Osteoblast (primary cell): ENCODE results near the gene ZNF662. TPM values are rescaled to one million over a fixed set of nuclear protein-coding genes. Genes with fewer than 3 reads are reported as not detected.

ENCODE experiments used
- DNase-seq: peaks from one replicate; pipeline ENCODE4 v3.0.0; 2011; ENCODE audit warnings: low spot score, mixed read lengths; ENCODE audit not compliant: insufficient read length; ENCODE audit errors: missing footprints
- H2AFZ ChIP-seq: 2 replicates; pipeline ENCODE4 v1.6.0; 2011; ENCODE audit warnings: mild to moderate bottlenecking, low read length
- H3K27ac ChIP-seq: 2 replicates; pipeline ENCODE4 v1.5.1; 2011; ENCODE audit warnings: mild to moderate bottlenecking, low read depth, low read length, moderate library complexity
- H3K27me3 ChIP-seq: 2 replicates; pipeline ENCODE4 v1.6.0; 2012; ENCODE audit warnings: mild to moderate bottlenecking, control low read depth, inconsistent platforms, low read length, moderate library complexity; ENCODE audit not compliant: insufficient read depth
- H3K36me3 ChIP-seq: 2 replicates; pipeline ENCODE4 v1.5.1; 2011; ENCODE audit warnings: mild to moderate bottlenecking, low read length, control low read depth, moderate library complexity; ENCODE audit not compliant: insufficient read depth
- H3K4me1 ChIP-seq: 2 replicates; pipeline ENCODE4 v1.5.1; 2011; ENCODE audit warnings: mild to moderate bottlenecking, low read length, control low read depth, moderate library complexity; ENCODE audit not compliant: insufficient read depth
- H3K4me2 ChIP-seq: 2 replicates; pipeline ENCODE4 v1.6.0; 2011; ENCODE audit warnings: mild to moderate bottlenecking, low read length; ENCODE audit not compliant: insufficient read depth
- H3K4me3 ChIP-seq: fragments of 200-600 bp; sonication (generic); 3 replicates; pipeline ENCODE4 v1.5.1; 2012; ENCODE audit warnings: mild to moderate bottlenecking, low read length, inconsistent platforms; ENCODE audit not compliant: insufficient read depth
- H3K79me2 ChIP-seq: 2 replicates; pipeline ENCODE4 v1.6.0; 2012; ENCODE audit warnings: mild to moderate bottlenecking, low read length, control low read depth, inconsistent platforms; ENCODE audit not compliant: insufficient read depth
- H3K9me3 ChIP-seq: 2 replicates; pipeline ENCODE4 v1.5.1; 2011; ENCODE audit warnings: low read depth, low read length, control low read depth
- H4K20me1 ChIP-seq: 2 replicates; pipeline ENCODE4 v1.6.0; 2012; ENCODE audit warnings: mild to moderate bottlenecking, low read length, control low read depth; ENCODE audit not compliant: insufficient read depth
- total RNA-seq: library from RNA; depleted of rRNA; stranded (reverse); fragments of >200 nt; gene quantifications from 2 replicates; pipeline ENCODE4 v1.2.3, GENCODE V29; 2012
- TF ChIP-seq, protein P1 (sequence below): IDR thresholded peaks from 2 replicates; pipeline ENCODE4 v1.5.1; 2011; ENCODE audit warnings: mild to moderate bottlenecking, low read depth, low read length, moderate library complexity; ENCODE audit errors: extremely low read depth

Gene ZNF662
- total RNA-seq, 1 donor: 4.0 TPM

DNA sequence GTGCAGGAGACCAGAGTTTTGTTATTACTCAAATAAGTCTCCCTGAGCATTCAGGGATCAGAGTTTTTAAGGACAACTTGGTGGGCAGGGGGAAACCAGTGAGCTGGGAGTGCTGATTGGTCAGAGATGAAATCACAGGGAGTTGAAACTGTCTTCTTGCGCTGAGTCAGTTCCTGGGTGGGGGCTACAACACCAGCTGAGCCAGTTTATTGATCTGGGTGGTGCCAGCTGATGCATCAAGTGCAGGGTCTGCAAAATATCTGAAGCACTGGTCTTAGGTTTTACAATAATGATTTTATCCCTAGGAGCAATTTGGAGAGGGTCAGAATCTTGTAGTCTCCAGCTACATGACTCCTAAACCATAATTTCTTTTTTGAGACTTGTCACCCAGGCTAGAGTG, 13.8 kb upstream of the ZNF662 start:
- Histone ChIP-seq H3K36me3 (no peaks in the 10 kb centered on the region), H4K20me1 (no peaks in the 10 kb centered on the region), H3K27me3 (peaks cover 11% of the 10 kb centered on the region), H3K4me3 (no peak overlapping the region), H3K27ac (no peak overlapping the region), H3K4me1 (no peaks in the 10 kb centered on the region), H3K4me2 (no peak overlapping the region), H3K79me2 (no peaks in the 10 kb centered on the region), H3K9me3 (no peaks in the 10 kb centered on the region), H2AFZ (no peak overlapping the region)
- TF ChIP-seq, protein P1, sequence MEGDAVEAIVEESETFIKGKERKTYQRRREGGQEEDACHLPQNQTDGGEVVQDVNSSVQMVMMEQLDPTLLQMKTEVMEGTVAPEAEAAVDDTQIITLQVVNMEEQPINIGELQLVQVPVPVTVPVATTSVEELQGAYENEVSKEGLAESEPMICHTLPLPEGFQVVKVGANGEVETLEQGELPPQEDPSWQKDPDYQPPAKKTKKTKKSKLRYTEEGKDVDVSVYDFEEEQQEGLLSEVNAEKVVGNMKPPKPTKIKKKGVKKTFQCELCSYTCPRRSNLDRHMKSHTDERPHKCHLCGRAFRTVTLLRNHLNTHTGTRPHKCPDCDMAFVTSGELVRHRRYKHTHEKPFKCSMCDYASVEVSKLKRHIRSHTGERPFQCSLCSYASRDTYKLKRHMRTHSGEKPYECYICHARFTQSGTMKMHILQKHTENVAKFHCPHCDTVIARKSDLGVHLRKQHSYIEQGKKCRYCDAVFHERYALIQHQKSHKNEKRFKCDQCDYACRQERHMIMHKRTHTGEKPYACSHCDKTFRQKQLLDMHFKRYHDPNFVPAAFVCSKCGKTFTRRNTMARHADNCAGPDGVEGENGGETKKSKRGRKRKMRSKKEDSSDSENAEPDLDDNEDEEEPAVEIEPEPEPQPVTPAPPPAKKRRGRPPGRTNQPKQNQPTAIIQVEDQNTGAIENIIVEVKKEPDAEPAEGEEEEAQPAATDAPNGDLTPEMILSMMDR: no peak
- no peak for DNase-seq

DNA sequence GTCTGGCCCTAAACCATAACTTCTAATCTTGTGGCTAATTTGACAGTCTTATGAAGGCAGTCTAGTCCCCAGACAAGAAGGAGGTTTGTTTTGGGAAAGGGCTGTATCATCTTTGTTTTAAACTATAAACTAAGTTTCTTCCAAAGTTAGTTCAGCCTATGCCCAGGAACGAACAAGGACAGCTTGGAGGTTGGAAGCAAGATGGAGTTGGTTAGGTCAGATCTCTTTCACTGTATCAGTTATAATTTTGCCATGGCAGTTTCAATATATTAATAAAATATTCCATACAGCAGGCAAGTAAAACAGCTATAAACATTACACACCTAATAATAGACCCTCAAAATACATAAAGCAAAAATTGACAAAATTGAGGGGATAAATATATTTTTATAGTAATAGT, 13.1 kb upstream of the ZNF662 start:
- DNase-seq: no peak
- H3K27me3 ChIP-seq: peaks cover 10% of the 10 kb centered on the region
- TF ChIP-seq, protein P1: no peak
- no peak overlapping the region for H3K27ac ChIP-seq
- H3K9me3 ChIP-seq: no peaks in the 10 kb centered on the region
- H3K4me3 ChIP-seq: no peak overlapping the region
- no peaks in the 10 kb centered on the region for H3K4me1 ChIP-seq
- H3K4me2 ChIP-seq: no peak overlapping the region
- H3K79me2 ChIP-seq: no peaks in the 10 kb centered on the region
- no peaks in the 10 kb centered on the region for H3K36me3 ChIP-seq
- no peak overlapping the region for H2AFZ ChIP-seq
- H4K20me1 ChIP-seq: no peaks in the 10 kb centered on the region

DNA sequence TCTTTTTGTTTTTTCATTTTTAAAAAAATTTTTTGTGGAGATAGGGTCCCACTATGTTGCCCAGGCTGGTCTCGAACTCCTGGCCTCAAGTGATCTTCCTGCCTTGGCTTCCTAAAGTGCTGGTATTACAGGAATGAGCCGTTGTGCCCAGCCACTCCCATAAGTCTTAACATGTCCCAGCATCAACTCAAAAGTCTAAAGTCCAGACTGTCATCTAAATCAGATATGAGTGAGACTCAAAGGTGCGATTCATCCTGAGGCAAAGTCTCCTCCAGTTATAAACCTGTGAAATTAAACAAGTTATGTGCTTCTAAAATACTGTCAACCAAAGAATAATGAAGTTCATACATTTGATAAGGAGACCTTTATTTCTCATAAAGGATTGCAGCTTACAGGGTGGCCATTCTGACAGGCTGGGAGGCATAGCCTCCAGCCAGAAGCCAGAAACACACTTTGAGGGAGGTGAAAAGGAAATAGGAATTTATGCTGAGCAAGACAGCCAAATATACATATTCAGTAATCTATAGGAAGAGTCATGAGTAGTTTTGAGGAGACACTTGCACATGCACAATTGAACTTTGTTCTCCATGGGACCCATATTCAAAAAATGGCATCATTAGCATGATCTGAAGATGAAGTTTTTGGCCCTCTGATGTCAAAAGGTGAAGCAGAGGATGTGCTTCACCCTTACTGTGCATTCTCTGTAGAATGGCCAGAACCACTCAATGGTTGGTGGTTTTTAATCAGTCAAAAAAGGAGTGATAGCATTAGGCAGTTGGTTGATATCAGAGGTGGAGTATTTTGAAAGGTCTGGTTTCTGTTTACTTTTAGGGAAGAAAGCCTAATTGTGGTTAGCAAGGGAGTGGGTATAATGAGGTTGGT, 11.0 kb upstream of the ZNF662 start:
- no peak overlapping the region for H3K4me3 ChIP-seq
- no peak overlapping the region for H2AFZ ChIP-seq
- H3K27ac ChIP-seq: no peak overlapping the region
- peaks cover 7% of the 10 kb centered on the region for H3K27me3 ChIP-seq
- H3K9me3 ChIP-seq: no peaks in the 10 kb centered on the region
- H3K79me2 ChIP-seq: no peaks in the 10 kb centered on the region
- no peak for DNase-seq
- TF ChIP-seq, protein P1: no peak
- H3K4me1 ChIP-seq: no peaks in the 10 kb centered on the region
- H3K36me3 ChIP-seq: no peaks in the 10 kb centered on the region
- no peaks in the 10 kb centered on the region for H4K20me1 ChIP-seq
- H3K4me2 ChIP-seq: no peak overlapping the region

DNA sequence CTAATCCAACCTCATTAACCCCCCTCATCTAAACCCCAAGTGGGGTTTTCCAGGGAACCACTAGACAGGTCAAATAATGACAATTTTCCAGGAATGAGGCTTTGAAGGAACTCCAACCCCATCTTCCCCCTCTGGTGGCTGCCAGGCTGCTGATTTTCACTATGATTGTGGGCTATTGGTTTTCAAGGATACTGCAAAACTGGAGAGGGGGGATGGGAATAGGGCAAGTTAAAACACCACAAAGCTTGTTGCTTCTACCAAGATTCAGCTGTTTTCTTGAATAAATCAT, 10.4 kb upstream of the ZNF662 start:
- no peak overlapping the region for H2AFZ ChIP-seq
- no peak overlapping the region for H3K27ac ChIP-seq

More for the DNA sequence above, 10.4 kb upstream of the ZNF662 start:
- Histone ChIP-seq H3K9me3 (no peaks in the 10 kb centered on the region), H3K27me3 (peaks cover 7% of the 10 kb centered on the region), H4K20me1 (no peaks in the 10 kb centered on the region), H3K4me3 (no peak overlapping the region), H3K79me2 (no peaks in the 10 kb centered on the region), H3K4me2 (no peak overlapping the region), H3K4me1 (no peaks in the 10 kb centered on the region), H3K36me3 (no peaks in the 10 kb centered on the region)
- TF ChIP-seq, protein P1: no peak
- DNase-seq: no peak
